Measurements from ENCODE around the gene SSPN.
A peak's percentile ranks its signal among the peaks of the same experiment; 100 is the strongest.

The SSPN gene

GRCh38 chr12:26275313-26276131 is 80.1 kb downstream of the SSPN start:
- in situ Hi-C loops (cut with HindIII; ENCODE audit: low pct_ligation_motif_present, low pct_unique_long_range_greater_than_20kb, low sequenced_read_pairs), result no loop called here
- DNase-seq, result peak; percentile 23

- no peak for DNase-seq
- in situ Hi-C loops (cut with HindIII; ENCODE audit: low pct_ligation_motif_present, low pct_unique_long_range_greater_than_20kb, low sequenced_read_pairs), result no loop called here
Measured at GRCh38 chr12:26276709-26277108, 81.3 kb downstream of the SSPN start.

- in situ Hi-C loops (cut with HindIII; ENCODE audit: low pct_ligation_motif_present, low pct_unique_long_range_greater_than_20kb, low sequenced_read_pairs), result no loop called here
- DNase-seq, result no peak
Measured at GRCh38 chr12:26277506-26278246, 82.3 kb downstream of the SSPN start.

- in situ Hi-C loops (cut with HindIII; ENCODE audit: low pct_ligation_motif_present, low pct_unique_long_range_greater_than_20kb, low sequenced_read_pairs), result no loop called here
- DNase-seq, result no peak
Measured at GRCh38 chr12:26278266-26278665, 82.9 kb downstream of the SSPN start.

- in situ Hi-C loops (cut with HindIII; ENCODE audit: low pct_ligation_motif_present, low pct_unique_long_range_greater_than_20kb, low sequenced_read_pairs), result no loop called here
- no peak for DNase-seq
Measured at GRCh38 chr12:26278666-26279065, 83.3 kb downstream of the SSPN start.

GRCh38 chr12:26279091-26279490 is 83.7 kb downstream of the SSPN start:
- in situ Hi-C loops (cut with HindIII; ENCODE audit: low pct_ligation_motif_present, low pct_unique_long_range_greater_than_20kb, low sequenced_read_pairs), result no loop called here
- no peak for DNase-seq

GRCh38 chr12:26279908-26280307 is 84.5 kb downstream of the SSPN start:
- in situ Hi-C loops (cut with HindIII; ENCODE audit: low pct_ligation_motif_present, low pct_unique_long_range_greater_than_20kb, low sequenced_read_pairs), result no loop called here
- no peak for DNase-seq

GRCh38 chr12:26280869-26281268 is 85.5 kb downstream of the SSPN start:
- in situ Hi-C loops (cut with HindIII; ENCODE audit: low pct_ligation_motif_present, low pct_unique_long_range_greater_than_20kb, low sequenced_read_pairs), result no loop called here
- peak; percentile 19 for DNase-seq

- DNase-seq, result no peak
- in situ Hi-C loops (cut with HindIII; ENCODE audit: low pct_ligation_motif_present, low pct_unique_long_range_greater_than_20kb, low sequenced_read_pairs), result no loop called here
Measured at GRCh38 chr12:26281320-26281719, 85.9 kb downstream of the SSPN start.

- in situ Hi-C loops (cut with HindIII; ENCODE audit: low pct_ligation_motif_present, low pct_unique_long_range_greater_than_20kb, low sequenced_read_pairs), result no loop called here
- DNase-seq, result no peak
Measured at GRCh38 chr12:26282339-26282940, 87.1 kb downstream of the SSPN start.

GRCh38 chr12:26283046-26283445 is 87.7 kb downstream of the SSPN start:
- in situ Hi-C loops (cut with HindIII; ENCODE audit: low pct_ligation_motif_present, low pct_unique_long_range_greater_than_20kb, low sequenced_read_pairs), result no loop called here
- no peak for DNase-seq

GRCh38 chr12:26283617-26284016 is 88.2 kb downstream of the SSPN start:
- in situ Hi-C loops (cut with HindIII; ENCODE audit: low pct_ligation_motif_present, low pct_unique_long_range_greater_than_20kb, low sequenced_read_pairs), result no loop called here

GRCh38 chr12:26285401-26285800 is 90.0 kb downstream of the SSPN start:
- in situ Hi-C loops (cut with HindIII; ENCODE audit: low pct_ligation_motif_present, low pct_unique_long_range_greater_than_20kb, low sequenced_read_pairs), result no loop called here
- no peak for DNase-seq

More at GRCh38 chr12:26283617-26284016, 88.2 kb downstream of the SSPN start:
- DNase-seq, result no peak

- in situ Hi-C loops (cut with HindIII; ENCODE audit: low pct_ligation_motif_present, low pct_unique_long_range_greater_than_20kb, low sequenced_read_pairs), result no loop called here
- no peak for DNase-seq
Measured at GRCh38 chr12:26286186-26286585, 90.8 kb downstream of the SSPN start.

- no peak for DNase-seq
- in situ Hi-C loops (cut with HindIII; ENCODE audit: low pct_ligation_motif_present, low pct_unique_long_range_greater_than_20kb, low sequenced_read_pairs), result no loop called here
Measured at GRCh38 chr12:26287671-26288381, 92.5 kb downstream of the SSPN start.

- DNase-seq, result no peak
- in situ Hi-C loops (cut with HindIII; ENCODE audit: low pct_ligation_motif_present, low pct_unique_long_range_greater_than_20kb, low sequenced_read_pairs), result no loop called here
Measured at GRCh38 chr12:26290565-26290964, 95.2 kb downstream of the SSPN start.

- no peak for DNase-seq
- in situ Hi-C loops (cut with HindIII; ENCODE audit: low pct_ligation_motif_present, low pct_unique_long_range_greater_than_20kb, low sequenced_read_pairs), result no loop called here
Measured at GRCh38 chr12:26292596-26292995, 97.2 kb downstream of the SSPN start.

GRCh38 chr12:26293612-26294011 is 98.2 kb downstream of the SSPN start:
- DNase-seq, result no peak

GRCh38 chr12:26295001-26295400 is 99.6 kb downstream of the SSPN start:
- in situ Hi-C loops (cut with HindIII; ENCODE audit: low pct_ligation_motif_present, low pct_unique_long_range_greater_than_20kb, low sequenced_read_pairs), result no loop called here
- DNase-seq, result no peak

More at GRCh38 chr12:26293612-26294011, 98.2 kb downstream of the SSPN start:
- in situ Hi-C loops (cut with HindIII; ENCODE audit: low pct_ligation_motif_present, low pct_unique_long_range_greater_than_20kb, low sequenced_read_pairs), result no loop called here

Measured in ACHN (cell line).